PC-3 (cell line): ENCODE data around the gene STK11IP. TPM values are rescaled to one million over a fixed set of nuclear protein-coding genes. Genes with fewer than 3 reads are reported as not detected.

Experiments used
- ATAC-seq: fragments of 200-7000 bp; cut with Tn5 transposase; 2 replicates; pipeline ENCODE4 v1.9.1; 2020; ENCODE audit warnings: mild to moderate bottlenecking, moderate library complexity
- BruUV-seq: library from RNA; stranded (reverse); fragments of 400-500 nt; replicated peaks from 2 replicates; lab custom pipeline; 2021; lab: Mats Ljungman, UMichigan
- CTCF ChIA-PET: fragments of 300-600 bp; sonication (Branson Sonifier 250); formaldehyde crosslinking; loops from one replicate; lab custom pipeline; 2022; ENCODE audit warnings: antibody characterized with exemption; lab: Charles Lee
- POLR2A ChIA-PET: fragments of 300-600 bp; sonication (Branson Sonifier 250); formaldehyde crosslinking; loops from one replicate; lab custom pipeline; 2022; ENCODE audit warnings: antibody characterized with exemption; ENCODE audit not compliant: unreplicated experiment; lab: Charles Lee
- DNase-seq: peaks from one replicate; pipeline ENCODE4 v3.0.0-alpha.2; 2015
- H2AFZ ChIP-seq: fragments of 300-600 bp; sonication (generic); 2 replicates; pipeline ENCODE4 v1.6.0; 2016; ENCODE audit warnings: antibody characterized with exemption, low read length
- H3F3A ChIP-seq: fragments of 300-600 bp; sonication (generic); one replicate; pipeline ENCODE4 v1.6.0; 2017; ENCODE audit warnings: antibody characterized with exemption, low read length, control low read depth, mild to moderate bottlenecking; ENCODE audit not compliant: unreplicated experiment
- H3K27ac ChIP-seq: fragments of 300-600 bp; sonication (generic); 2 replicates; pipeline ENCODE4 v1.5.1; 2016; ENCODE audit warnings: mild to moderate bottlenecking, low read length
- H3K27me3 ChIP-seq: fragments of 300-600 bp; sonication (generic); 2 replicates; pipeline ENCODE4 v1.6.1; 2016; ENCODE audit warnings: low read length, mixed read lengths
- H3K36me3 ChIP-seq: fragments of 300-600 bp; sonication (generic); 2 replicates; pipeline ENCODE4 v1.6.1; 2016; ENCODE audit warnings: low read depth, mixed run types, low read length, mixed read lengths
- H3K4me1 ChIP-seq: fragments of 300-600 bp; sonication (generic); 2 replicates; pipeline ENCODE4 v1.5.1; 2016; ENCODE audit warnings: low read length; ENCODE audit not compliant: insufficient read depth
- H3K4me2 ChIP-seq: fragments of 300-600 bp; sonication (generic); 2 replicates; pipeline ENCODE4 v1.6.0; 2016; ENCODE audit warnings: low read length
- H3K4me3 ChIP-seq: fragments of 300-600 bp; sonication (generic); 2 replicates; pipeline ENCODE4 v1.5.1; 2016; ENCODE audit warnings: mild to moderate bottlenecking, low read length, mixed read lengths
- H3K79me2 ChIP-seq: fragments of 300-600 bp; sonication (generic); 2 replicates; pipeline ENCODE4 v1.6.1; 2017; ENCODE audit warnings: low read length, mixed read lengths
- H3K9ac ChIP-seq: fragments of 300-600 bp; sonication (generic); 2 replicates; pipeline ENCODE4 v1.6.0; 2016; ENCODE audit warnings: mild to moderate bottlenecking, low read length
- H3K9me2 ChIP-seq: fragments of 300-600 bp; sonication (generic); replicated peaks from 2 replicates; pipeline ENCODE4 v1.6.1; 2016; ENCODE audit warnings: mixed run types, low read length, mixed read lengths
- H3K9me3 ChIP-seq: fragments of 300-600 bp; sonication (generic); 2 replicates; pipeline ENCODE4 v1.6.1; 2016; ENCODE audit warnings: low read length, mixed read lengths
- H4K20me1 ChIP-seq: fragments of 300-600 bp; sonication (generic); 2 replicates; pipeline ENCODE4 v1.6.1; 2016; ENCODE audit warnings: low read length, mixed read lengths
- CTCF ChIP-seq: fragments of 300-600 bp; sonication (generic); conservative IDR thresholded peaks from 2 replicates; pipeline ENCODE4 v1.5.1; 2017; ENCODE audit warnings: antibody characterized with exemption, low read depth, mild to moderate bottlenecking, low read length
- EZH2 ChIP-seq: fragments of 300-600 bp; sonication (generic); IDR thresholded peaks from one replicate; pipeline ENCODE4 v1.6.1; 2017; ENCODE audit warnings: antibody characterized with exemption, mild to moderate bottlenecking, low read length; ENCODE audit not compliant: unreplicated experiment
- EZH2phosphoT487 ChIP-seq: fragments of 300-600 bp; sonication (generic); IDR thresholded peaks from 2 replicates; pipeline ENCODE4 v1.6.1; 2018; ENCODE audit warnings: mild to moderate bottlenecking, antibody characterized with exemption, low read length, borderline replicate concordance
- intact Hi-C: fragments of 100-400 bp; cut with micrococcal nuclease; formaldehyde crosslinking; loops from 2 replicates; pipeline ENCODE4 v1.9.0; 2023
- total RNA-seq: library from RNA; depleted of rRNA; stranded (reverse); fragments of >200 nt; gene quantifications from 2 replicates; pipeline ENCODE4 v1.2.3, GENCODE V29; 2014

STK11IP gene
- total RNA-seq, 1 experiment from 2014 or later, result 17.7 TPM

GRCh38 chr2:219615894-219616293 is 18.2 kb downstream of the STK11IP start:
- Histone ChIP-seq H2AFZ (no peak overlapping the region), H3K9me3 (no peaks in the 10 kb centered on the region), H3K4me3 (no peak overlapping the region), H3K9ac (no peak overlapping the region), H3K27ac (no peak overlapping the region), H3K27me3 (no peaks in the 10 kb centered on the region), H3K4me2 (no peak overlapping the region), H4K20me1 (no peaks in the 10 kb centered on the region), H3F3A (no peaks in the 10 kb centered on the region), H3K79me2 (no peaks in the 10 kb centered on the region), H3K36me3 (0 out of 2 replicates have a peak, but pooled peaks cover 2% of the 10 kb centered on the region), H3K4me1 (no peaks in the 10 kb centered on the region), H3K9me2 (no peaks in the 10 kb centered on the region)
- CTCF ChIA-PET, result no interaction called here
- no peak for TF ChIP-seq EZH2phosphoT487
- no peak for TF ChIP-seq CTCF
- TF ChIP-seq EZH2, result no peak
- BruUV-seq, result no TSS peak
- intact Hi-C loops, result no loop called here
- DNase-seq, result no peak
- POLR2A ChIA-PET, result no interaction called here
- no peak for ATAC-seq

DNA sequence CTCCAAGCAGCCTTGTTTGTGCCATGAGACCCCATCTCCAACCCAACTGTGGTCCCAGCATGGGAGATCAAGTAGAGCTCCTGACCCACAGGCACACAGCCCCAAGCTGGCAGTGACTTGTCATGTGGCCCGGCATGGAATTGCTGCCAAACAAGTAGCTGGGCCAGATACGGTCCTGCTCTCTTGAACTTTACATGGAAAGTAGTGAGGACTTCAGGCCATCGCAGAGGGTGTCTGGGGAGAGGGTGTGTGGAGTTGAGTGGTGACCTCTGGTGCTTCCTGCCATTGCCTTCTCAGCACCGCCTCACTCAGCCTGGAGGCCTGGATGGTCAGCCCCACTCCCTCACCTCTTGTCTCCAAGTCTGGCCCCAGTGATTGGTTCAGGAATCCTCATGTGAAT is 18.9 kb downstream of the STK11IP start:
- ATAC-seq, result no peak
- no peaks in the 10 kb centered on the region for H3F3A ChIP-seq
- H3K27ac ChIP-seq, result no peak overlapping the region
- no TSS peak for BruUV-seq
- TF ChIP-seq EZH2phosphoT487, result no peak
- no peak for TF ChIP-seq EZH2
- TF ChIP-seq CTCF, result no peak
- intact Hi-C loops, result no loop called here
- H3K9ac ChIP-seq, result no peak overlapping the region
- POLR2A ChIA-PET, result no interaction called here
- no peak for DNase-seq
- no peaks in the 10 kb centered on the region for H3K9me2 ChIP-seq
- no peak overlapping the region for H3K4me2 ChIP-seq
- H3K36me3 ChIP-seq, result 0 out of 2 replicates have a peak, but pooled peaks cover 2% of the 10 kb centered on the region
- no peaks in the 10 kb centered on the region for H3K79me2 ChIP-seq
- no peak overlapping the region for H2AFZ ChIP-seq
- CTCF ChIA-PET, result interaction anchor here (0.6 kb wide), 1 partner anchor 74 kb away, joined by 3 read pairs; no protein-coding TSS in a partner anchor
- H3K9me3 ChIP-seq, result no peaks in the 10 kb centered on the region
- no peaks in the 10 kb centered on the region for H4K20me1 ChIP-seq
- H3K4me1 ChIP-seq, result no peaks in the 10 kb centered on the region
- H3K27me3 ChIP-seq, result no peaks in the 10 kb centered on the region
- no peak overlapping the region for H3K4me3 ChIP-seq

GRCh38 chr2:219618733-219619122 is 21.1 kb downstream of the STK11IP start:
- Histone ChIP-seq H3K4me1 (no peaks in the 10 kb centered on the region), H3K4me3 (no peak overlapping the region), H3K27ac (no peak overlapping the region), H2AFZ (no peak overlapping the region), H3K4me2 (no peak overlapping the region), H4K20me1 (no peaks in the 10 kb centered on the region), H3K9me3 (no peaks in the 10 kb centered on the region), H3F3A (no peaks in the 10 kb centered on the region), H3K79me2 (no peaks in the 10 kb centered on the region), H3K27me3 (no peaks in the 10 kb centered on the region), H3K9ac (no peak overlapping the region), H3K36me3 (0 out of 2 replicates have a peak, but pooled peaks cover 2% of the 10 kb centered on the region), H3K9me2 (no peaks in the 10 kb centered on the region)
- no peak for DNase-seq
- no TSS peak for BruUV-seq
- intact Hi-C loops, result no loop called here
- ATAC-seq, result no peak
- ChIA-PET CTCF (no interaction called here), POLR2A (no interaction called here)
- TF ChIP-seq CTCF (no peak), EZH2phosphoT487 (no peak), EZH2 (no peak)
